ENCODE results near the gene DAPK1.

DAPK1 gene

DNA sequence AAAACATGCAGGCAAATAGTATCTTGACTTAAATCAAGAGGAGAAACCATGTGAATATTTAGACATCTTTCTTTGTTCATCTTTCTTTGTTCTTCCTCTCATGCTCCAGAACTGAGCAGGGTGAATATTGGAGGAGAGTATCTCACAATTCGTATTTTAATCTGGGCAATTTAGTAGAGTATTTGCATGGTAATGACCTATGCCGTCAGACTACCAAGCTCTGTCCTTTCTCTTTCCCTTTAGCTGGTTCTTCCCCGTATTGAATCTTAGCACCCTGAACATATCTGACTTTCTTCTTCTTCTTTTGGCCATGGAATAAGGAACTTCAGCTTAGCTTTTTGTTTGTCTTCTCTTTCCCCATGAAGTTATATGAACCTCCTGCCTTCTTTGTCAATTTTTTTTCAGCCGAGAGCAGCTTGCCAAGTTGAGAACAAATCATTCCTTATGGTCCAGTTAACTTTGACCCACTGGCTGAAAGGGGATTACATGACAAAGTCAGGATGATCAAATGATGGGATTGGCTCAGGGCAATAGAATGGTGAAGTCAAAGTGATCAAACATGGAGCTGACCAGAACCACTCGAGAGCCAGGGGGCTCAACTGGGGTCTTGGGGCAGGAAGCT, 95.8 kb downstream of the DAPK1 start:
- H3K4me3 ChIP-seq (ENCODE audit: low read length), result no peak overlapping the region
- TF ChIP-seq CTCF (IDR thresholded peaks at IDR 0.05; ENCODE audit: low read depth, low read length, poor library complexity, severe bottlenecking), result no peak
- TF ChIP-seq EZH2phosphoT487 (IDR thresholded peaks at IDR 0.05; ENCODE audit: borderline replicate concordance, low read length), result no peak
- H3K79me2 ChIP-seq (ENCODE audit: control insufficient read depth, low read length), result no peaks in the 10 kb centered on the region
- no peaks in the 10 kb centered on the region for H3K9me2 ChIP-seq (replicated peaks; ENCODE audit: control insufficient read depth, low read length)
- no peak overlapping the region for H3K4me2 ChIP-seq (ENCODE audit: low read length)
- no peaks in the 10 kb centered on the region for H3K27me3 ChIP-seq (ENCODE audit: control insufficient read depth, low read length)
- H3F3A ChIP-seq (ENCODE audit: control insufficient read depth, insufficient read depth), result no peaks in the 10 kb centered on the region
- no peak overlapping the region for H3K27ac ChIP-seq (ENCODE audit: low read depth, low read length)
- H4K20me1 ChIP-seq (ENCODE audit: control insufficient read depth, insufficient read depth, low read depth, low read length), result no peaks in the 10 kb centered on the region
- H3K4me1 ChIP-seq (ENCODE audit: control insufficient read depth, low read length), result no peaks in the 10 kb centered on the region
- no peaks in the 10 kb centered on the region for H3K9me3 ChIP-seq (ENCODE audit: control insufficient read depth, insufficient read depth, low read length)
- H3K36me3 ChIP-seq (ENCODE audit: control insufficient read depth, low read length), result no peaks in the 10 kb centered on the region

- H3K36me3 ChIP-seq (ENCODE audit: control insufficient read depth, low read length), result no peaks in the 10 kb centered on the region
- H3K4me3 ChIP-seq (ENCODE audit: low read length), result no peak overlapping the region
- H3K9me3 ChIP-seq (ENCODE audit: control insufficient read depth, insufficient read depth, low read length), result no peaks in the 10 kb centered on the region
- H3K27me3 ChIP-seq (ENCODE audit: control insufficient read depth, low read length), result no peaks in the 10 kb centered on the region
- no peak overlapping the region for H3K27ac ChIP-seq (ENCODE audit: low read depth, low read length)
- no peaks in the 10 kb centered on the region for H3F3A ChIP-seq (ENCODE audit: control insufficient read depth, insufficient read depth)
- no peaks in the 10 kb centered on the region for H3K79me2 ChIP-seq (ENCODE audit: control insufficient read depth, low read length)
- H4K20me1 ChIP-seq (ENCODE audit: control insufficient read depth, insufficient read depth, low read depth, low read length), result no peaks in the 10 kb centered on the region
- TF ChIP-seq CTCF (IDR thresholded peaks at IDR 0.05; ENCODE audit: low read depth, low read length, poor library complexity, severe bottlenecking), result no peak
- no peak for TF ChIP-seq EZH2phosphoT487 (IDR thresholded peaks at IDR 0.05; ENCODE audit: borderline replicate concordance, low read length)
- no peak overlapping the region for H3K4me2 ChIP-seq (ENCODE audit: low read length)
- H3K4me1 ChIP-seq (ENCODE audit: control insufficient read depth, low read length), result no peaks in the 10 kb centered on the region
- no peaks in the 10 kb centered on the region for H3K9me2 ChIP-seq (replicated peaks; ENCODE audit: control insufficient read depth, low read length)
These were observed 96.5 kb downstream of the DAPK1 start for GRCh38 chr9:87594194-87594593.

DNA sequence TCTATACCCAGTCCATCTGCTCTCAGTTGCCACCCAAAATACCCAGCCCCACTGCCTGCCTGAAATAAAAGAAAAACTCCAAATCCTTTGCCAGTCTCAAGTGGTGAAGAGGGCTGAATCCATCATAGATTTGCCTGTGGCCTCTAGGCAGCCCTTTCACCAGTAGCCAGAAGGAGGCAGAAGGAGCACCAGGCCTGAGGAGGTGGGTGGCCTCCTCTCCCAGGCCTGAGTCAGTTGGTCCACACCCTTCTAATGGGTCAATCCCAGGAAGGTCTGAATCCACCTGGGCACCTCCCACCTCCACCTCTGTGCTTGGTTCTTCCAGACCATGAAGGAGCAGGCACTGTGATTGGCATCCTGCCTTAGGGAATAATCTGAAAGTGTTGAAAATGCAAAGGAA, 97.0 kb downstream of the DAPK1 start:
- no peaks in the 10 kb centered on the region for H3K36me3 ChIP-seq (ENCODE audit: control insufficient read depth, low read length)
- H3K4me2 ChIP-seq (ENCODE audit: low read length), result no peak overlapping the region
- no peak overlapping the region for H3K4me3 ChIP-seq (ENCODE audit: low read length)
- H3F3A ChIP-seq (ENCODE audit: control insufficient read depth, insufficient read depth), result no peaks in the 10 kb centered on the region
- H3K27me3 ChIP-seq (ENCODE audit: control insufficient read depth, low read length), result no peaks in the 10 kb centered on the region
- TF ChIP-seq EZH2phosphoT487 (IDR thresholded peaks at IDR 0.05; ENCODE audit: borderline replicate concordance, low read length) (no peak), CTCF (IDR thresholded peaks at IDR 0.05; ENCODE audit: low read depth, low read length, poor library complexity, severe bottlenecking) (no peak)
- no peaks in the 10 kb centered on the region for H3K9me2 ChIP-seq (replicated peaks; ENCODE audit: control insufficient read depth, low read length)
- H3K79me2 ChIP-seq (ENCODE audit: control insufficient read depth, low read length), result no peaks in the 10 kb centered on the region
- no peaks in the 10 kb centered on the region for H4K20me1 ChIP-seq (ENCODE audit: control insufficient read depth, insufficient read depth, low read depth, low read length)
- no peak overlapping the region for H3K27ac ChIP-seq (ENCODE audit: low read depth, low read length)
- H3K9me3 ChIP-seq (ENCODE audit: control insufficient read depth, insufficient read depth, low read length), result no peaks in the 10 kb centered on the region
- no peaks in the 10 kb centered on the region for H3K4me1 ChIP-seq (ENCODE audit: control insufficient read depth, low read length)
